Suprapubic skin (tissue), 3 donors: ENCODE results near the gene NPBWR2.

Experiments used
- POLR2A ChIP-seq, 2 donors: fragments of 450-650 bp; IDR thresholded peaks; one replicate each; pipeline ENCODE4 v1.6.1; 2017; ENCODE audit warnings: antibody characterized with exemption in 2 of 2, mild to moderate bottlenecking in 2 of 2, moderate library complexity in 2 of 2
- TF ChIP-seq, protein P1 (sequence below), 2 donors: fragments of 200-600 bp in 1 of 2; fragments of 450-650 bp in 1 of 2; sonication (generic) in 1 of 2; IDR thresholded peaks; one replicate each; pipeline ENCODE4 v1.5.1; 2016 to 2019; ENCODE audit warnings: antibody characterized with exemption in 2 of 2, mild to moderate bottlenecking in 1 of 2, moderate library complexity in 1 of 2

DNA sequence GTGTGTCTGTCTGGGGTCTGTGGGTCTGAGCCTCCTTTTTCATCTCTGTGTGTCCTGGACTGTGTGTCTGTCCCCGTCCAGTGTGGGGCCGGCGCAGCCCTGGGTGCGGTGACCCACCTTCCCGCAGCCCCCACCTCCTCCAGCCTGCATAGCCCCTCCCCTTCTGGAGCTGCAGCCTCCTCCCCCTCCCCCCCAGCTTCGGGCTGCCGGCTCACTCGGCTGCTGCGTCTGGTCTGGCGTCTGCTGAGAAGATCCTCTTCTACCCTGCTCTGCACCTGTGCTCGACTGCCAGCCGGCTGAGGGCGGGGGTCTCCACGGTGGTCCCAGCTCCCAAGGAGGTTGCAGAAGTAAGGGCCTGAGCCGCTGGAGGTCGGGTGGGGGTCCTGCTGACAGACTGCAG is 15.6 kb downstream of the NPBWR2 start:
- TF ChIP-seq, protein P1, sequence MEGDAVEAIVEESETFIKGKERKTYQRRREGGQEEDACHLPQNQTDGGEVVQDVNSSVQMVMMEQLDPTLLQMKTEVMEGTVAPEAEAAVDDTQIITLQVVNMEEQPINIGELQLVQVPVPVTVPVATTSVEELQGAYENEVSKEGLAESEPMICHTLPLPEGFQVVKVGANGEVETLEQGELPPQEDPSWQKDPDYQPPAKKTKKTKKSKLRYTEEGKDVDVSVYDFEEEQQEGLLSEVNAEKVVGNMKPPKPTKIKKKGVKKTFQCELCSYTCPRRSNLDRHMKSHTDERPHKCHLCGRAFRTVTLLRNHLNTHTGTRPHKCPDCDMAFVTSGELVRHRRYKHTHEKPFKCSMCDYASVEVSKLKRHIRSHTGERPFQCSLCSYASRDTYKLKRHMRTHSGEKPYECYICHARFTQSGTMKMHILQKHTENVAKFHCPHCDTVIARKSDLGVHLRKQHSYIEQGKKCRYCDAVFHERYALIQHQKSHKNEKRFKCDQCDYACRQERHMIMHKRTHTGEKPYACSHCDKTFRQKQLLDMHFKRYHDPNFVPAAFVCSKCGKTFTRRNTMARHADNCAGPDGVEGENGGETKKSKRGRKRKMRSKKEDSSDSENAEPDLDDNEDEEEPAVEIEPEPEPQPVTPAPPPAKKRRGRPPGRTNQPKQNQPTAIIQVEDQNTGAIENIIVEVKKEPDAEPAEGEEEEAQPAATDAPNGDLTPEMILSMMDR (IDR thresholded peaks at IDR 0.05): no peak
- TF ChIP-seq POLR2A (IDR thresholded peaks at IDR 0.05): no peak
